ELF-1 (cell line): ENCODE measurements around the gene SH2D4B.

Experiments used
- DNase-seq: peaks from one replicate; pipeline ENCODE4 v3.0.0-alpha.2; 2016; ENCODE audit warnings: low read depth, low spot score

The SH2D4B gene

GRCh38 chr10:80589726-80590373, 52.1 kb downstream of the SH2D4B start:
- DNase-seq, result peak; percentile 26

- DNase-seq, result no peak
Measured at GRCh38 chr10:80590585-80591125, 53.0 kb downstream of the SH2D4B start.

- DNase-seq, result peak; percentile 75
Measured at GRCh38 chr10:80596391-80597257, 58.9 kb downstream of the SH2D4B start.

- no peak for DNase-seq
Measured at GRCh38 chr10:80598084-80598798, 60.5 kb downstream of the SH2D4B start.

GRCh38 chr10:80598951-80599350, 61.2 kb downstream of the SH2D4B start:
- DNase-seq, result no peak

GRCh38 chr10:80599424-80599847, 61.7 kb downstream of the SH2D4B start:
- peak; percentile 85 for DNase-seq

GRCh38 chr10:80600256-80600655, 62.6 kb downstream of the SH2D4B start:
- no peak for DNase-seq

- no peak for DNase-seq
Measured at GRCh38 chr10:80602881-80603280, 65.2 kb downstream of the SH2D4B start.

GRCh38 chr10:80603516-80603915, 65.8 kb downstream of the SH2D4B start:
- DNase-seq, result no peak

GRCh38 chr10:80608706-80609105, 71.0 kb downstream of the SH2D4B start:
- DNase-seq, result no peak

- DNase-seq, result no peak
Measured at GRCh38 chr10:80609331-80609730, 71.6 kb downstream of the SH2D4B start.

GRCh38 chr10:80611481-80612185, 73.9 kb downstream of the SH2D4B start:
- no peak for DNase-seq

GRCh38 chr10:80612261-80612660, 74.6 kb downstream of the SH2D4B start:
- no peak for DNase-seq

- no peak for DNase-seq
Measured at GRCh38 chr10:80613466-80614170, 75.9 kb downstream of the SH2D4B start.

GRCh38 chr10:80614576-80615416, 77.1 kb downstream of the SH2D4B start:
- no peak for DNase-seq

- DNase-seq, result no peak
Measured at GRCh38 chr10:80617807-80618206, 80.1 kb downstream of the SH2D4B start.

GRCh38 chr10:80619036-80619435, 81.3 kb downstream of the SH2D4B start:
- DNase-seq, result no peak

- DNase-seq, result no peak
Measured at GRCh38 chr10:80622153-80622552, 84.5 kb downstream of the SH2D4B start.

- no peak for DNase-seq
Measured at GRCh38 chr10:80630324-80630723, 92.6 kb downstream of the SH2D4B start.

GRCh38 chr10:80632742-80633141, 95.0 kb downstream of the SH2D4B start:
- no peak for DNase-seq
